Diencephalon (tissue), 1 donor: Measurements from ENCODE around the gene ASB14. TPM values are rescaled to one million over a fixed set of nuclear protein-coding genes. Genes with fewer than 3 reads are reported as not detected.

Experiments
- total RNA-seq: library from RNA; depleted of rRNA; stranded (reverse); fragments of >200 nt; gene quantifications from one replicate; pipeline ENCODE4 v1.2.3, GENCODE V29; 2014

The ASB14 gene
- 0.69 TPM for total RNA-seq

DNA sequence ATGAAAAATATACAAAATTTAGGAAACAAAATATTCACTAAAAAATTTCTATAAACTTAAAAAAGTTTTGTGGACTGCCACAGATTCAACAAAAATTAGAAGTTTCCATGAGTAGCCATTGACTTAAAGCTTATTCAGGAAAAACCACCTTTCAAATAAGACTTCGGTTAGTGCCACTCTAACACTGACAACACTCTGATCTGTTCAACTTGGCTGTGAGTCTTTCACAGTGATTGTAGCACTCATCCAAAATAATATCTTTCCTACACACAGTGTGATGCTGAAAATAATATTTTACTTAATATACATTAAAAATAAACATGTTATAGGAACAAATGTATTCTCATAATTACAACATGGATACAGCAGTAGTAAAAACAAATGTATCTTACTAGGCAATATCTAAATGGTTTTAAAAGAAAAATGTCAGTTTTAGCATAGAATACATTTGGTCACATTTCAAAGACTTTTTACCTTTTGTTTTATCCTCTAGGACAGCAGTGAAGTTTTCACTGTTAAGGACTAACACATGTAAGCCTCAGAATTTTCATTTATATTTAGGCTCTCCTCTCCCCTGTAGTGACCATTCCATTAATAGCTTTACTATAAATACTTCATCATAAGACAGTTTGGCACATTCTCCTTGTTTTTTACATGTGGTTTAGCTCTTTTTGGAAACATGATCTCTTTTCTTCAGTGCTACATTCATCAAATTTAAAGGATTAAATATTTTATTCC lies at the start of gene ASB14:
Gene ASB14 (minus strand): TSS at position 527 of the 738 bp plus-strand sequence. CDS start 652 bp downstream, outside the sequence.

DNA sequence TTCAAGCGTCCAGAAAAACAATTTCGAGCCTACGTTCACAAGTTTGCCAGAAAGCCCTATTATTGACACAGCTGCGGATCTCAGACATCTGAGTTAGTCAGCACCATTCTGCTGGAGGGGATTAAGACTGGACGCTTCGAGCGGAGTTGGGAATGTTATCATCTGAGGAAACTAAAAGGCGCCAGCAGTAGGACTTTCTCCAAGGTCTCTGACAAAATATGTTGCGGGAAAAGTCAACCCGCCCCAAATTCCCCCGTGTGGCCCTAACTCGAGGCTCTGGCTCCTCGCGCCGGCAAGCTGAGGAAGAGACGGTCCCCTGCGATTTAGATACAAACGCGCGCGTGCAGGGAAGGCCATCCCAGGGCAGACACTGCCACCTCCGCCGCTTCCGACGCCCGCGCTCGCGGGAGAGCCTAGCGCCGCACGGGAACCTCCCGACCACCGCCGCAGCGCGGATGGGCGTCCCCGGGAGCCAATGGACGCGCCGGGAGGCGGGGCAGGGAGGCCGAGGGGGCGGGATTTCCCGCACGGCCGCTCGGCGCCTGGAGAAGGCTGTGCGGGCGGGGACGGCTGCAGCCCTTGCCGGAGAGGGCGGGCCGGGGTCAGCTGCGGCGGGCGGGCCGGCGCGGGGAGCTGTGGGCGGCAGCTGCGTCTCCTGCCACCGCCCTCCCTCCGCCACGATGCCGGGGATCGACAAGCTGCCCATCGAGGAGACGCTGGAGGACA lies 65.1 kb downstream of the ASB14 start, which contains the start of gene APPL1:
Gene APPL1 (plus strand): TSS at position 526 of the 726 bp plus-strand sequence. CDS start 155 bp downstream, at position 681.

Other genes with a start within 250 kb of the ASB14 start
- not detected for gene SPATA12, start 232.0 kb downstream of the ASB14 start, total RNA-seq
- gene IL17RD, start 127.3 kb downstream of the ASB14 start, total RNA-seq, result 27.7 TPM
- gene HESX1, start 92.7 kb downstream of the ASB14 start, total RNA-seq, result not detected
- gene APPL1, start 65.0 kb downstream of the ASB14 start, total RNA-seq, result 141 TPM